Measurements from ENCODE around the gene IRX2. TPM values are rescaled to one million over a fixed set of nuclear protein-coding genes. Genes with fewer than 3 reads are reported as not detected.

IRX2 gene
- total RNA-seq, 4 donors from 2014 or later: not detected

GRCh38 chr5:2747363-2748162, 3.9 kb downstream of the IRX2 start:
- H3K36me3 ChIP-seq: no peaks in the 10 kb centered on the region
- DNase-seq: no peak
- TF ChIP-seq POLR2A (IDR thresholded peaks at IDR 0.05) (no peak), CTCF (IDR thresholded peaks at IDR 0.05) (no peak)
- no peak overlapping the region for H3K27ac ChIP-seq
- peaks cover 0 to 35% of the 10 kb centered on the region in 2 donors for H3K27me3 ChIP-seq
- peaks cover 0 to 3% (median 0%) of the 10 kb centered on the region in 4 donors for H3K9me3 ChIP-seq
- H3K4me1 ChIP-seq: peaks cover 0 to 19% (median 0%) of the 10 kb centered on the region in 4 donors
- H3K4me3 ChIP-seq: no peak overlapping the region

- H3K27me3 ChIP-seq: peaks cover 0 to 31% of the 10 kb centered on the region in 2 donors
- no peak overlapping the region for H3K27ac ChIP-seq
- no peak overlapping the region for H3K4me3 ChIP-seq
Observed at GRCh38 chr5:2746561-2747032, 4.9 kb downstream of the IRX2 start.

GRCh38 chr5:2744485-2744884, 7.0 kb downstream of the IRX2 start:
- Histone ChIP-seq H3K27ac (no peak overlapping the region), H3K9me3 (peaks cover 0 to 3% (median 0%) of the 10 kb centered on the region in 4 donors), H3K4me3 (no peak overlapping the region), H3K4me1 (peaks cover 0 to 6% (median 0%) of the 10 kb centered on the region in 4 donors), H3K36me3 (no peaks in the 10 kb centered on the region), H3K27me3 (peaks cover 0 to 30% of the 10 kb centered on the region in 2 donors)
- no peak for DNase-seq
- no peak for TF ChIP-seq POLR2A (IDR thresholded peaks at IDR 0.05)
- no peak for TF ChIP-seq CTCF (IDR thresholded peaks at IDR 0.05)

More at GRCh38 chr5:2746561-2747032, 4.9 kb downstream of the IRX2 start:
- Histone ChIP-seq H3K36me3 (no peaks in the 10 kb centered on the region), H3K4me1 (peaks cover 0 to 10% (median 0%) of the 10 kb centered on the region in 4 donors), H3K9me3 (peaks cover 0 to 3% (median 0%) of the 10 kb centered on the region in 4 donors)
- TF ChIP-seq POLR2A (IDR thresholded peaks at IDR 0.05) (no peak), CTCF (IDR thresholded peaks at IDR 0.05) (no peak)
- no peak for DNase-seq

- Histone ChIP-seq H3K27me3 (peaks cover 0 to 36% of the 10 kb centered on the region in 2 donors), H3K36me3 (no peaks in the 10 kb centered on the region), H3K4me3 (no peak overlapping the region)
Observed at GRCh38 chr5:2742921-2743679, 8.4 kb downstream of the IRX2 start.

More at GRCh38 chr5:2742921-2743679, 8.4 kb downstream of the IRX2 start:
- no peak for DNase-seq
- Histone ChIP-seq H3K27ac (no peak overlapping the region), H3K9me3 (no peaks in the 10 kb centered on the region), H3K4me1 (peaks cover 0 to 11% (median 0%) of the 10 kb centered on the region in 4 donors)
- TF ChIP-seq CTCF (IDR thresholded peaks at IDR 0.05) (no peak), POLR2A (IDR thresholded peaks at IDR 0.05) (no peak)
